A204.1 (cell line): ENCODE measurements around the gene ZNF587B.
"Not testable (repeated sequence)": the region's sequence is repeated elsewhere in the genome, so short reads cannot be mapped to it uniquely, and the experiment has no call there.

Source experiments
- FAIRE-seq: peaks from 2 replicates; lab custom pipeline; 2012; peaks lifted over from hg19 to GRCh38; lab: Jason Lieb, UNC

The ZNF587B gene

DNA sequence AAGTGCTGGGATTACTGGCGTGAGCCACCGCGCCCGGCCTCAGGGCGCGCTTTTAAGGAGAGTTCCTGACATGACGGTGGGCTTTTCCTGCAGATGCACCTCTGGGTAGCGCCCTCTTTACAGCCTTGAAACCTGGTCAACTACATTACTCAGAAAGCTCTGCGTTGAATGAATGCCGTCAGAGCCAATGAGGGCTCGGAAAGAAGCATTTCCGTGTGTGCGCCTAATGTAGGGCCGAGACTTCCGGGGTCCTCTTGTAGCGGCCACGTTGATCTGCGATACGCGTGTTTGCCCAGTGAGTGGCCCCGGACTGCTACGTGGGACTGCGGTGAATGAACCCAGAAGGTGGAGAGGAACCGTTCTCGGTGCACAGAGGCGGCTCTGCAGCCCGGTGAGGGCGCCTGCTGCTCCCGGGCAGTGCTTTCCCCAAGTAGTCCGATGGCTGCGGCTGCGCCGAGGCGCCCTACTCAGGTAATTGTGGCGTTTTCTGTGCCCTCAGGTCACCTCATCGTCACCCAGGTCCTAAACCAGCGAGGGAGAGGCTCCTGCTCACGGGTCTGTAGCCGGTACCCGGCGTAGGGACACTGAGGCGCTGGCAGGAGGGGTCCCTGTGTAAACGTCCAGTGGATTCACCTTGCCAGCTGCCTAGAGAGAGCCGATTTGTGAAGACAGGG lies 10.5 kb upstream of the ZNF587B start:
- FAIRE-seq: no peak

DNA sequence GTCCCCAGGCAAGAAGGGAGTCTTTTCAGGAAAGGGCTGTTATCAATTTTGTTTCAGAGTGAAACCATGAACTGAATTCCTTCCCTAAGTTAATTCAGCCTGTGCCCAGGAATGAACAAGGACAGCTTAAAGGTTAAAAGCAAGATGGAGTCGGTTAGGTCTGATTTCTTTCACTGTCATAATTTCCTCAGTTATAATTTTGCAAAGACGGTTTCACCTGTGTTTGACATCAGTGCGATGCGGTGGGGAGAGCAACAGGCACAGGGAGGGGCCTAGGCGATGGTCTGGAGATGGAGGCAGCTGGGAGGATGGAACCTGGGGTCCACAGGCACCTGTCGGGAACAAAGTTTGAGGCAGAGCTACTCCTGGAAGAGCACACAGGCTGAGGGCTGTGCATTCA lies 9.5 kb upstream of the ZNF587B start:
- no peak for FAIRE-seq

DNA sequence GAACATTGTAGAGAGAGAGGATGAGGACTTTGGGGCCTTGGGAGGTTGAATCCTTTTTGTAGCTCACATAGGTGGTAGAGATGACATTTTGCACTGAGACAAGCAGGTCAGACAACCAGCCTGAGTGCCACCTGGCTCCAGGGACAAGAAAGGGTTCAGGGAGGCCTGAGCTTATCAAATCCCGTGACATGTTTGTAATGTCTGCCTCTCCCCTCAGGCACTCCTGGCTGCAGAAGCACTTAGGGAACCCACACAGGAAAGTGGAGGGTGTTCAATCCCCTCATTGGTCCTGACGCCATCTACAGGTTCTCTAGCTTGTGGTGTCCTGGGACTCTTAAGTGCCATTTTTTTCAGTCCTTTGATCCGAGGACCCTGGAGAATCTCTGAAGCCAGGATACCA lies 9.0 kb upstream of the ZNF587B start:
- FAIRE-seq: not testable (repeated sequence)

DNA sequence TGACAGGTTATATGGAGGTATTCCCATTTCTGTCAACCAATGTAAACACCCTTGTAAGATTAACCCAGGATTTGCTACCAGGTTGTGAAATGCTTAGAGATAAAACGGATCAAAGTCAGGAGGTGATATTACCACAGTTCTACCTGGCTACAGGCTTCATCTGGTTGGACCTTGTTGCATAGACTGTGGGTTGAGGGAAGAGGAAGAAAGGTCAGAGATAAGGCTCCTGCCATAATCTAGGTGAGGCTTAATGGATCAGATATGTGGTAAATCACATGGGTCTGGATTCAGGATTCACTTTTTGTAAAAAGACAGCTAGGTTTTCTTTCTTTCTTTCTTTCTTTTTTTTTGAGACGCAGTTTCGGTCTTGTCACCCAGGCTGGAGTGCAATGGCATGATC lies 8.6 kb upstream of the ZNF587B start:
- FAIRE-seq: not testable (repeated sequence)

DNA sequence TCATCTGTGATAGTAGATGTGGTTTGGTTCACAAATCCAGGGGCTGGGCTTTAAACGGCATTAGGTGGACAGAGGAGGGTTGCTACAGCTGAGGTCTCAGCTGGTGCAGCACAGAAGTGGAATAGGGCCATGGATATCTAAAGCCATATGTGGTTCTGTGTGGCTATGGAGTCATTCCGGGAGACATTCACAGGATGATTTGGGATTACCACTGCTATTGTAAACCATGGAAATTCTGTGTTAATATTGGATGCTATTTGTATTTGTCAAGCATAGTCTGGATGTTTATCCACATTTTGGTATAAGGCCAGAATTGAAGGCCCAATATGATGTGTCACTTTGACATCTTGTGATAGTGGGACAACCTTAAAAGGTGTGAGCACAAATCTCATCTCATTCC lies 6.9 kb upstream of the ZNF587B start:
- not testable (repeated sequence) for FAIRE-seq

DNA sequence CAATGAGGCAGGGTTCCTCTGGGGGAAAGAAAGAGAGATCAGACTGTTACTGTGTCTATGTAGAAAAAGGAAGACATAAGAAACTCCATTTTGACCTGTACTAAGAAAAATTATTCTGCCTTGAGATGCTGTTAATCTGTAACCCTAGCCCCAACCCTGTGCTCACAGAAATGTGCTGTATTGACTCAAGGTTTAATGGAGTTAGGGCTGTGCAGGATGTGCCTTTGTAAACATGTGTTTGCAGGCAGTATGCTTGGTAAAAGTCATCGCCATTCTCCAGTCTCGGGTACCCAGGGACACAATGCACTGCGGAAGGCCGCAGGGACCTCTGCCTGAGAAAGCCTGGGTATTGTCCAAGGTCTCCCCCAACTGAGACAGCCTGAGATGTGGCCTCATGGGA lies 6.5 kb upstream of the ZNF587B start:
- not testable (repeated sequence) for FAIRE-seq

DNA sequence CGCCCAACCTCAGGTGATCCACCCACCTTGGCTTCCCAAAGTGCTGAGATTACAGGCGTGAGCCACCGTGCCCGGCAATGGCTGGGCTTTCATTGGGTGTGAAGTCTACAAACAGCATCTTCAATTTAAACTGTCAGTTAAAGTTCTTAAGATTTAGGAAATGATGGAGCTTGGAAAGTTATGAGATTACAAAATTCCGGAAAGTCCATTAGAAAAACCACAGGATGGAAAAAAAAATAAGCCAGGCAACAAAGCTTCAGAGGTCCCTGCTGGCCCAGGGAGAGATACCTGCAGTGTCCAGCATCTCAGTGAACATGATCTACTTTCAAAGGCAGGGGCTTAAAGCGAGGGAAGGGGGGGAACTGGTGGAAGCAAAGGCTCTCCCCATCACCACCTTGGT lies 4.6 kb upstream of the ZNF587B start:
- no peak for FAIRE-seq

DNA sequence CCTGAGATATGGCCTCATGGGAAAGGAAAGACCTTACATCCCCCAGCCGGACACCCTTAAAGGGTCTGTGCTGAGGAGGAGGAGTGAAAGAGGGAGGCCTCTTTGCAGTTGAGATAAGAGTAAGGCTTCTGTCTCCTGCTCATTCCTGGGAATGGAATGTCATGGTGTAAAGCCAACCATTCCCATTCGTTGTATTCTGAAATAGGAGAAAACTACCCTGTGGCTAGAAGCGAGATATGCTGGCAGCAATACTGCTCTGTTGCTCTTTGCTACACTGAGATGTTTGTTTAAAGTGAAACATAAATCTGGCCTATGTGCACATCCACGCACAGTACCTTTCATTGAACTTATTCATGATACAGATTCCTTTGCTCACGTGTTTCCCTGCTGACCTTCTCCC lies 783 bp upstream of the ZNF587B start:
- FAIRE-seq: no peak

DNA sequence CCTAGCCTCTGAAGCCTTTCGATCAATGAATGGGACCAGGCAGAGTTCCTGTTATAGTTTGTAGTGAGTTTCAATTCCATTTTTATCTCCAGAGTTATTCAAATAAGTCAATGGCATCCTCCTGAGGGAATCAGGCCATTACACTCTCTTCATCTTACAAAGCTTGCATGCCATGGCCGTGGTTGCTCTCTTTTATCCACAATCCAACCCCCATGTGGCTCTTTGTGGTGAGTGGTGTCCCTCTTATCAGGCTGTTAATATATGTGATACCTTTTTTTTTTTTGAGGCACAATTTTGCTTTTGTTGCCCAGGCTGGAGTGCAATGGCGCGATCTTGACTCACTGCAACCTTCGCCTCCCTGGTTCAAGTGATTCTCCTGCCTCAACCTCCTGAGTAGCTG lies 6.9 kb downstream of the ZNF587B start:
- not testable (repeated sequence) for FAIRE-seq

DNA sequence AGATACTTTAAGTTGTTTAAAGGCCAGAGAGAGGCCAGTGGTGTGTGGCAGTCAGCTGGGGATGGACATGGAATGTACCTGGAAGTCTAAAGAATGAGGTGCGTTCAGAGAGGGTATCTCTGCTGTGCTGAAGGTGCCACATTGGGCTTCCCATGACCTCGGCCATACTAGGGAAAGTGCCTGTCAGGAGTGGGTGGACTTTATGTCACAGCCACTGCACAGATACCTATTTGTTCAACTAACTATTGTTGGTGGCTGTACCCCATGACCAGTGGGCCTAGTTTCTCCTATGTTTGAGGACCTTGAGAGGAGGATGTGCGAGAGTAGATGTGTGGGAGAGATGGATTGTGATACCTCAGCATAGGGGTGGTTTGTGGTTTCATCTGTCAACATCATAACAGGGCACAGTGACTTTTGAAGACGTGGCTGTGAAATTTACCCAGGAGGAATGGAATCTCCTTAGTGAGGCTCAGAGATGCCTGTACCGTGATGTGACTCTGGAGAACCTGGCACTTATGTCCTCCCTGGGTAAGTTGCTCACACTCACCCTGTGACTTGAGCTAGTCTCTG lies 8.6 kb downstream of the ZNF587B start:
- not testable (repeated sequence) for FAIRE-seq

DNA sequence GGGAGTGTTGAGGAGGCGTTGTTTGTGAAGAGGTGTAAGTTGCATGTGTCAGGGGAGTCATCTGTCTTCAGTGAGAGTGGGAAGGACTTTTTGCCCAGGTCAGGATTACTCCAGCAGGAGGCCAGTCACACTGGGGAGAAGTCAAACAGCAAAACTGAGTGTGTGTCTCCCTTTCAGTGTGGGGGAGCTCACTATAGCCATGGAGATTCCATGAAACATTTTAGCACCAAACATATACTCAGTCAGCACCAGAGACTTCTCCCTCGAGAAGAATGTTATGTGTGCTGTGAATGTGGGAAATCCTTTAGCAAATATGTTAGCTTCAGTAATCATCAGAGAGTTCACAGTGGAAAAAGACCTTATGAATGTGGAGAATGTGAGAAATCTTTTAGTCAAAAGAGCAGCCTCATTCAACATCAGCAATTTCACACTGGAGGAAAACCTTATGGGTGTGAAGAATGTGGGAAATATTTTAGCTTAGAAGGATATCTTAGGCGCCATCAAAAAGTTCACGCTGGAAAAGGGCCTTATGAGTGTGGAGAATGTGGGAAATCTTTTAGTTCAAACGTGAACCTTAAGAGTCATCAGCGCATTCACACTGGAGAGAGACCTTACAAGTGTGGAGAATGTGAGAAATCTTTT lies 11.1 kb downstream of the ZNF587B start:
- no peak for FAIRE-seq

DNA sequence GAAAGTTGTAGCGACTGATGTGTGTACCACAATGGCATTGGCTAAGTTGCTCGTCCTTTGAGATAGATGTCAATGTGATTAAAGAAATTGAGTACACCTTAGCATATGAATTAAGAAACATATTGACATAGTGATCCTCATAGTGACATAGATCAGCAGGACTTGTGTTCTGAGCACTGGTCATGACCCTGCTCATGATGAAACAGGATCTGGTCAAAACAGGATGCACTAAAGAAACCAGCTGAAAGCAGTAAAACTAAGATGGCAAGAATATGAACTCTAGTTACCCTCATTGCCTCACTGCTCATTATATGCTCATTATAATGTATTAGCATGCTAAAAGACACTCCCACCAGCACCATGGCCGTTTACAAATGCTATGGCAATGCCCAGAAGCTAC lies 17.1 kb downstream of the ZNF587B start:
- not testable (repeated sequence) for FAIRE-seq

DNA sequence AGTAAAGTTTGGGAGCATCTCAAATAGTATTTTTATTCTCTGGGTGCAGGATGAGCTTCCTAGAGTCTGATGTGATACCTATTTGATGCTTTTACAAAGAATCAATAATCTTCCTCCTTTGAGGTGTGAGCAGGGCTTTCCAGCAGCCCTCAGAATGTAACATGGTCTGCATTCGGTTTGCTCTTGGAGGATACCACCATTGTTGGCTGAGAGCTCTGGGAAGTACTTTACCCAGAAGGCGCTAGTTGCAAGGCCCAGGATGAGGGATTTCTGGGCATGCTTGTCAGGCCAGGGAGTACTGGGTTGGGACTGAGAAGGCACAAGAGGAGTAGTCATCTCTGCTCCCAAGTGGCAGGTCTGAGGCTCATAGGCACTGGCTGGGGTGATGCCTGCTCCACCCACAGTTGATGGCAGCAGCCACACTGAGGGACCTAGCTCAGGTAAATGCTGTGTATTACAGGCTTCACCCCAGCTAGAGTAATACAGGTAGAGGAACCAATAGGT lies 19.1 kb downstream of the ZNF587B start:
- not testable (repeated sequence) for FAIRE-seq

DNA sequence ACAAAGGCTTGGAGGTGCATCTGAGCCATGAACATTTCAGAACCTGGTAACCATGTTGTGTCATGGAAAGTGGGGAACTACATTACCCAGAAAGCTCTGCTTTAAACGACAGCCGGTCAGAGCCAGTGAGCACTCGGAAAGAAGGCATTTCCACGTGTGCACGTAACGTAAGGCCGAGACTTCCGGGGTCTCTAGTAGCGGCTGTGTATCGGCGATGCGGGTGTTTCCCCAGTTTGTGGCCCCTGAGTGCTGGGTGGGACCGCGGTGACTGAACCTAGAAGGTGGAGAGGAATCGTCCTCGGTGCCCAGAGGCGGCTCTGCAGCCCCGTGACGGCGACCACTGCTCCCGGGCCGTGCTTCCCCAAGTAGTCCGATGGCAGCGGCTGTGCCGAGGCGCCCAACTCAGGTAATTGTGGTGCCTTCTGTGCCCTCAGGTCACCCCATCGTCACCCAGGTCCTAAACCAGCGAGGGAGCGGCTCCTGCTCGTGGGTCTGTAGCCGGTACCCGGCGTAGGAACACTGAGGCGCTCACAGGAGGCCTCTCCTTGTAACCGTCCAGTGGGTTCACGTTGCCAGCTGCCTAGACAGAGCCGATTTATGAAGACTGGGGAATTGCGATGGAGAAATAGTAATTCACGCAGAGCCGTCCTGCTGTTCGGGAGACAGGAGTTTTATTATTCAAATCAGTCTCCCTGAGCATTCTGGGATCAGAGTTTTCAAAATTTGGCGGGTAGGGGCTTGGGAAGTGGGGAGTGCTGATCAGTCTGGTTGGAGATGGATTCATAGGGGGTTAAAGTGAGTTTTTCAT lies 19.8 kb downstream of the ZNF587B start, which contains the start of gene ZNF587:
Gene ZNF587, plus strand, starts transcription at position 194 of the 808 bp plus-strand sequence. Its CDS starts 180 bp downstream, at position 374.
- peak; percentile 70 for FAIRE-seq

DNA sequence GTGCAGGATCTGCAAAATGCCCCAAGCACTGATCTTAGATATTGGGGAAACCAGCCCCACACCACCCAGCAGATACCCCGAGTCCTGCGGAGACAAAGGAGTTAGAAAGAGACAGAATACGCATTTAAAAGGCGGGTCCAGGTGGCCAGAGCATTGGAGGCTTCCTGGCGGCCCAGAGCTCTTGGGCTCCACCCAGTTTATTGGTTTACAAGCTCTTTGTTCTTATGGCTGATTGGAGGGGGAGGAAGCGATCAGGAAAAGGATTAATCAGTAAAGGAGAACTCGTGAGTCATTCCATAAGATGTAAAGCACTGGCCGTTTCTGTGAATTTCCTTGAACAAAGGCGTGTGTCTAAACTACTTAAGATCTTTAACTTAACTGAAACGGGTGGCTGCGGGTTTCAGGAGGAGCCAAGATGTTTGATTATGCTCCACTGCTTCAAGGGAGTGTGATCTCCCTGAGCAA lies 20.5 kb downstream of the ZNF587B start:
- FAIRE-seq: no peak

DNA sequence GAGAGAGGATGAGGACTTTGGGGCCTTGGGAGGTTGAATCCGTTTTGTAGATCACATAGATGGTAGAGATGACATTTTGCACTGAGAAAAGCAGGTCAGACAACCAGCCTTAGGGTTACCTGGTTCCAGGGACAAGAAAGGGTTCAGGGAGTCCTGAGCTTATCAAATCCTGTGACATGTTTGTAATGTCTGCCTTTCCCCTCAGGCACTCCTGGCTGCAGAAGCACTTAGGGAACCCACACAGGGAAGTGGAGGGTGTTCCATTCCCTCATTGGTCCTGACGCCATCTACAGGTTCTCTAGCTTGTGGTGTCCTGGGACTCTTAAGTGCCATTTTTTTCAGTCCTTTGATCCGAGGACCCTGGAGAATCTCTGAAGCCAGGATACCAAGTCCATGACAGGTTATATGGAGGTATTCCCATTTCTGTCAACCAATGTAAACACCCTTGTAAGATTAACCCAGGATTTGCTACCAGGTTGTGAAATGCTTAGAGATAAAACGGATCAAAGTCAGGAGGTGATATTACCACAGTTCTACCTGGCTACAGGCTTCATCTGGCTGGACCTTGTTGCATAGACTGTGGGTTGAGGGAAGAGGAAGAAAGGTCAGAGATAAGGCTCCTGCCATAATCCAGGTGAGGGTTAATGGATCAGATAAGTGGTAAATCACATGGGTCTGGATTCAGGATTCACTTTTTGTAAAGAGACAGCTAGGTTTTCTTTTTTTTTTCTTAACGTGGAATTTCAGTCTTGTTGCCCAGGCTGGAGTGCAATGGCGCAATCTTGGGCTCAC lies 21.9 kb downstream of the ZNF587B start:
- not testable (repeated sequence) for FAIRE-seq

DNA sequence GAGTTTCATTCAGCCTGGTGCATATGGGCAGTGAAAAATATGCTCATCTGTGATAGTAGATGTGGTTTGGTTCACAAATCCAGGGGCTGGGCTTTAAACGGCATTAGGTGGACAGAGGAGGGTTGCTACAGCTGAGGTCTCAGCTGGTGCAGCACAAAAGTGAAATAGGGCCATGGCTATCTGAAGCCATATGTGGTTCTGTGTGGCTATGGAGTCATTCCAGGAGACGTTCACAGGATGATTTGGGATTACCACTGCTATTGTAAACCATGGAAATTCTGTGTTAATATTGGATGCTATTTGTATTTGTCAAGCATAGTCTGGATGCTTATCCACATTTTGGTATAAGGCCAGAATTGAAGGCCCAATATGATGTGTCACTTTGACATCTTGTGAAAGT lies 24.0 kb downstream of the ZNF587B start:
- not testable (repeated sequence) for FAIRE-seq

DNA sequence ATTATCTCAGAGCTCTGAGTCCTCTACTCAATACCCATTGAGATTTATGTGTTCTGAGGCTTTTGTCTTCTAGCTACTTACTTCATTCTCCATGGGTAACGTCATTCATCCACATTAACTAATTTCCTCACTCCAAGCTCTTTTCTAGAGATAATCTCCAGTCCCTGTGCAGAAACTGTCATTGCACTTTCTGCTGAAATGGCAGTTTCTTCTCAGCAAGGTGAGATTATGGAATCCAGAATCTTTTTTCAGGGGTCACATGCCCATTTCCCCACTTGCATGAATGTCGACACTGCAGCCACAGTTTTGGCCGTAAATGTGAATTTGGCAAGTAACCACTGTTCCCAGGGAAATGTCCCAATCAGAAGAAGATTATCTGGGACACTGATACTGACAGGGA lies 32.3 kb downstream of the ZNF587B start:
- not testable (repeated sequence) for FAIRE-seq

DNA sequence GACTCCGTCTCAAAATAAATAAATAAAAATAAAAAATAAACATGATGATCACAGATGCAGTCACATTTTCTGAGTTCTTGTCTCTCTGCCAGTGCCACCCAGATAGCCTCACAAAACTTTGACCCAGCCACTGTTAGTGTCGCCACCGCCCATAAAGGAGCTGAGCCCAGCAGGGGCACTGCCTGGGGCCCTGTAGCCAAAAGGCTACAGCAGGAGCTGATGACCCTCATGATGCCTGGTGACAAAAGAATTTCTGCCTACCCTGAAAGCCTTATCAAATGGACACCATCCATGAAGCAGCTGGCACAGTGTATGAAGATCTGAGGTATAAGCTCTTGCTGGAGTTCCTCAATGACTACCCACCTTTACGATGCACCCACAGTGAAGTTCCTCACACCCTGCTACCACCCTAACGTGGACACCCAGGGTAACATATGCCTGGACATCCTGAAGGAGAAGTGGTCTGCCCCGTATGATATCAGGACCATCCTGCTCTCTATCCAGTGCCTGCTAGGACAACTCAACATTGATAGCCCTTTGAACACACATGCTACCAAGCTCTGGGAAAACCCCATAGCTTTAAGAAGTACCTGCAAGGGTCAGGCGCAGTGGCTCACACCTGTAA lies 37.9 kb downstream of the ZNF587B start:
- no peak for FAIRE-seq

DNA sequence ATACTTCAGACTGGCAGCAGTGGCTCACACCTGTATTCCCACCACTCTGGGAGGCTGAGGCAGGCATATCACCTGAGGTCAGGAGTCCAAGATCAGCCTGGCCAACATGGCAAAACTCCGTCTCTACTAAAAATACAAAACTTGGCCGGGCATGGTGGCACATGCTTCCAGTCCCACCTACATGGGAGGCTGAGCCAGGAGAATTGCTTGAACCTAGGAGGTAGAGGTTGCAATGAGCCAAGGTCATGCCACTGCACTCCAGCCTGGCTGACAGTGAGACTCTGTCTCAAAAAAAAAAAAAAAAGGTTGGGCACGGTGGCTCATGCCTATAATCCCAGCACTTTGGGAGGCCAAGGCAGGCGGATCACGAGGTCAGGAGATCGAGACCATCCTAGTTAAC lies 39.6 kb downstream of the ZNF587B start:
- FAIRE-seq: not testable (repeated sequence)

DNA sequence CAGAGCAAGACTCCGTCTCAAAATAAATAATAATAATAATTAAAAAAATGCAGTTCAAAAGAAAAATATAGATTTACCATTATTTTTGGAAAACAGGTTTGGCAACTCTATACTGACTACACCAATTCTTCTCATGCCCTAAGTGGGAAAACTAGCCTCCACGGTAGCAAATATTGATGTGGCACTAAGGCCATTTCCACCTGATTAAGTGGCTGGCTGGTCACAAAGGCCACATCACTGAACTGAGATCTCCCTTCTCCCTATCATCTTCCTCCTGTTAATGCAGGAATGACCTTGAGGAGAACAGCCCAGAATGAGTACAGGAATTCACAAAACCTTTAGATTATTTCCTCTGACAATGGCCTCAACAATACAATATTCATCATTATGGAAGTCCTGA lies 40.1 kb downstream of the ZNF587B start:
- no peak for FAIRE-seq
